GM12891 (cell line): ENCODE data around the gene SH2D4B.

Experiments
- POLR2A ChIP-seq: IDR thresholded peaks from 2 replicates; pipeline ENCODE4 v1.6.1; 2011; ENCODE audit warnings: low read depth, low read length, control low read depth
- POLR2AphosphoS5 ChIP-seq: IDR thresholded peaks from 2 replicates; pipeline ENCODE4 v1.6.1; 2011; ENCODE audit warnings: low read depth, low read length, control low read depth
- POU2F2 ChIP-seq: IDR thresholded peaks from 2 replicates; pipeline ENCODE4 v1.6.1; 2011; ENCODE audit warnings: low read depth, mild to moderate bottlenecking, control low read depth, low read length, moderate library complexity

DNA sequence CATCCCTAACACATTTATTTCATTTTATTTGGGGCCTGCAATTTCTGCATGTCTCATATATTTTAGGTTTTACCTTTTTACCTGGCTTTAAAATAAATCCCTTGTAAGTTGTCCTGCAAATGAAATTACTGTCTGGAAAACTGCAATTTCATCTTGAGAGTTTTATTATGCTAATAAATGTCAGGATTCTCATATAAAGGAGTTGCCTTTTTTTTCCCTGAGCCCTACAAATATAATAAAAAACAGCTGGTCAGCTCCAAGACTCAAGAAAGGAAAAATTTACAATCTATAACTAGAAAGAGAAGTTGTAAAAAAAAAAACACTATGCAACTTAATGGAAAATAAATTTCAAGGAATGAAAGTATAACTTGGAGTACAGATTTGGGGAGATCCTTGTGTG is 108.7 kb downstream of the SH2D4B start:
- no peak for TF ChIP-seq POU2F2
- no peak for TF ChIP-seq POLR2AphosphoS5
- TF ChIP-seq POLR2A = no peak
